Activated naive CD8-positive, alpha-beta T cell treated with anti-CD3 and anti-CD28 coated beads, Interleukin-2, amount 50 U/mL, for 16 hours (primary cell): Measurements from ENCODE around the gene GPANK1.

Experiments used
- DNase-seq: peaks from one replicate; pipeline ENCODE4 v3.0.0-alpha.2; 2020; ENCODE audit warnings: low read depth, low spot score

GPANK1 gene

GRCh38 chr6:31619805-31620585 is 44.8 kb downstream of the GPANK1 start:
- peak; percentile 93 for DNase-seq

GRCh38 chr6:31617010-31617409 is 47.8 kb downstream of the GPANK1 start:
- DNase-seq: no peak

DNA sequence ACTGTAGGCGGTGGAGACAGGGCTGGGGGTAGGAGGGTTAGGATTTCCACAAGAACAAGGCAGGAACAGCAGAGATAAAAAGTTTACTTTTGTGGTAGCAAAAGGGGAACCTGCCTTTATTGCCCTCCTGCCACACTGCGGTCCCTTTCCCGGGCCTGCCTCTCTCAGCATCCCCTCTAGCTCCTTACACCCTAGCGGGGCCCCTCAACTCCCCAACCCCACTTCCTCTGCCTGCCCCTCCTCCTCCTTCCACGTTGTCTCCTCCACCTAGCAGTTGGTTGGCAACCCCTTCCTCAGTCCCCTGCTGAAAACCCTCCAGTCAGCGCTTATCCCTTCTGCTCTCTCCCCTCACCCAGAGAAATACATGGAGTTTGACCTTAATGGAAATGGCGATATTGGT is 49.0 kb downstream of the GPANK1 start:
- DNase-seq: no peak

DNA sequence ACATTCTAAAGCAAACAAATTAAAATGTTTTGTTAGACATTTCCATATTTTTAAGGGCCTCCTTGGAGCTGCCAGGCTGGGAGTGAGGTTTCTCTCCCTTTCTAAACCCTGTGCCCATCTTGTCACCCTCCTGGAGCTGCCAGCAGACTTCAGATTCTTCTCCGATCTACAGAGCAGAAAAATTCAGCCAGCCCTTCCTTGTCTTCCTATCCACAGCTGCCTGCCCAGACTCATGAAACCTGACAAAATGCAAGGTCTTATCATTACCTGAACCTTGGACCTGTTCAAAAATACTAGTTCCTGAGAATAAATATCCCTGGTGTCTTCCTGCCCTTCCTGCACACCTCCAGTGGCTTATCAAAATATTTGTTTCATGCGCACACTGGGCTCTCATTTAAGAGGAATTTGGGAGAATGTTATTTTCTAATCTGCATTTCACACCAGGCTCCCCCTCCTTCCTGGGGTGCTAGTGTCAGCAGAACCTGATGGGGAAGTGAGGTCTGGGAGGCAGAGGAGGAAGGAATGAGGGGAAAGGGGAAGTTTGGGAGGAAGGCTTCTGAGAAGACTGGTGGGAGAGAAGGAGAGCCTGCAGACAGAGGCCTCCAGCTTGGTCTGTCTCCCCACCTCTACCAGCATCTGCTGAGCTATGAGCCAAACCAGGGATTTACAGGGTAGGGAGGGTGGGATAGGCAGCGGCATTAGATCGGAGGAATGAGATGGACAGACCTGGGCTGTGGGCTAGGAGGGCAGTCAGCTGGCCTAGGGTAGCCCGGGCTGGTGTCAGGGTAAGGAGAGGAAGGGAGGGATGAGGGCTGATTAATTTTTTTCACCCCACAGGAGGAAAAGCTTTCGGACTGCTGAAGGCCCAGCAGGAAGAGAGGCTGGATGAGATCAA is 49.9 kb downstream of the GPANK1 start, which contains the start of gene AIF1:
TSS of gene AIF1 (plus strand) at position 551 of the 895 bp plus-strand sequence. CDS start at position 647, 96 bp downstream.
- DNase-seq: no peak

DNA sequence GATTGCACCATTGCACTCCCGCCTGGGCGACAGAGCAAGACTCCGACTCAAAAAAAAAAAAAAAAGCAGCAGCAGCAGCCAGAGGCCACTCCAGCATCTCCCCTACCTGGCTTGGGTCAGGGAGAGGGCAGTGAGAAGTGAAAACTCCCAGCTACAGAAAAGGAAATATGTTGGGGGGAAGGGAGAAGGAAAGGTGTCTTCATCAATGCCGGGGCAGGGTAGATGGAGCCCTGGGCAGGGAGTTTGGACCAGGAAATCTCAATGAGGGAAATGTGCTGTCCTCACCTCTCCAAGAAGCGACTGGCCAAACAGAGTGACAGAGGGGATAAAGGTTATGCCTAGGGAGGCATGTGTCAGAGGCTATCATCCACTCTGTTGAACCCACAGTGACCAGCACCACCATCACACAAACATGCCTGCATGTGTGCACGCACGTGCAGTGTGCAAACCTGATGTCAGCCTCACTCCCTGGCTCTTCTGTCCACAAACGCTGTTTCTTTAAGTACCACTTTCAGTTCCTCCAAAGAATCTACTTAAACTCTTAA is 50.6 kb downstream of the GPANK1 start:
- DNase-seq: no peak
